MG63 (cell line): Measurements from ENCODE around the gene SNX5. TPM values are rescaled to one million over a fixed set of nuclear protein-coding genes. Genes with fewer than 3 reads are reported as not detected.

Experiments used
- DNase-seq: peaks from one replicate; pipeline ENCODE4 v3.0.0-alpha.2; 2020
- H3K27me3 ChIP-seq: fragments of 250-450 bp; sonication (Bioruptor Pico); 2 replicates; pipeline ENCODE4 v1.5.1; 2020; ENCODE audit warnings: mild to moderate bottlenecking, moderate library complexity
- H3K36me3 ChIP-seq: fragments of 250-450 bp; sonication (Bioruptor Pico); 2 replicates; pipeline ENCODE4 v1.5.1; 2020; ENCODE audit warnings: mild to moderate bottlenecking, moderate library complexity
- H3K4me3 ChIP-seq: fragments of 250-450 bp; sonication (Bioruptor Pico); 2 replicates; pipeline ENCODE4 v1.5.1; 2020; ENCODE audit warnings: mild to moderate bottlenecking, moderate library complexity
- H3K9me3 ChIP-seq: fragments of 250-450 bp; sonication (Bioruptor Pico); 2 replicates; pipeline ENCODE4 v1.5.1; 2020; ENCODE audit warnings: mild to moderate bottlenecking, moderate library complexity
- total RNA-seq: library from RNA; depleted of rRNA; stranded (reverse); fragments of >200 nt; shearing (Covaris generic); gene quantifications from 2 replicates; pipeline ENCODE4 v1.2.3, GENCODE V29; 2014; ENCODE audit warnings: low replicate concordance

Gene SNX5
- total RNA-seq, 1 experiment from 2014 or later, result 99.6 TPM

DNA sequence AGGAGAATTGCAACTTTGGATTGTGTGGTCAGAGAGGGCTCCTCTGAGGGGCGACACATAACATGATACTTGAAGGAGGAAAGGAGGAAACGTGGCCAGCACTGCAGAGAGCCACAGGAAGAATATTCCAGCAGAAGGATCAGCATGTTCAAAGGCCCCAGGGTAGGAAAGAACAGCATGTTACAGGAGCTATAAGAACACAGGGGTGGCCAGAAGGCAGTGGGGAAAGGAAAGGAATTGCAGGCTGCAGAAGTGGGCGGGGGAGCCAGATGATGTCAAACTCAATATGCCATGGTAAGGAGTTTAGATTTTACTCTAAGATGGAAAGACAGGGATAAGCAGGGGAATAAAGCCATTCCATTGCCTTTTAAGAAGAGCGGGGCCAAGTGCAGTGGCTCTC is 31.0 kb upstream of the SNX5 start:
- Histone ChIP-seq H3K27me3 (no peaks in the 10 kb centered on the region), H3K36me3 (no peaks in the 10 kb centered on the region), H3K9me3 (no peaks in the 10 kb centered on the region)

DNA sequence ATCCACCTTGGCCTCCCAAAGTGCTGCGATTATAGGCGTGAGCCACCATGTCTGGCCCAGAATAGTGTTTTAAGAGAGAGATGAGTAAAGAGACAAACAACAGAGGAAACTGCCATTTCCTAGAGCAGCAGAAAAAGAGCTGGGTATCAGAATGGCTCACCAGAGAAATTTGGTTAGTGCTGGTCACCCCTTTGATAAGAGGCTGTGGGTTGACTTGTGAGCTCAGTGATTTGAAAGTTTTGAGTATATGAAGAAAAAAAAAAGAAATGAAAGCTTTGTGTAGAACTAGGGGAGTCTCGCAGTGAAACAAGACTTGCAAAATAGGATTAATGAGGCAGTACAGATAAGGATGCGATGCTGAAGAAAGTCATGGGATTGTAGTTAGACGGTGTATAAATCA is 29.9 kb upstream of the SNX5 start:
- H3K9me3 ChIP-seq, result no peaks in the 10 kb centered on the region
- no peaks in the 10 kb centered on the region for H3K36me3 ChIP-seq
- DNase-seq, result no peak
- no peaks in the 10 kb centered on the region for H3K27me3 ChIP-seq
- no peak overlapping the region for H3K4me3 ChIP-seq

More for the DNA sequence above, 31.0 kb upstream of the SNX5 start:
- H3K4me3 ChIP-seq, result no peak overlapping the region
- no peak for DNase-seq

DNA sequence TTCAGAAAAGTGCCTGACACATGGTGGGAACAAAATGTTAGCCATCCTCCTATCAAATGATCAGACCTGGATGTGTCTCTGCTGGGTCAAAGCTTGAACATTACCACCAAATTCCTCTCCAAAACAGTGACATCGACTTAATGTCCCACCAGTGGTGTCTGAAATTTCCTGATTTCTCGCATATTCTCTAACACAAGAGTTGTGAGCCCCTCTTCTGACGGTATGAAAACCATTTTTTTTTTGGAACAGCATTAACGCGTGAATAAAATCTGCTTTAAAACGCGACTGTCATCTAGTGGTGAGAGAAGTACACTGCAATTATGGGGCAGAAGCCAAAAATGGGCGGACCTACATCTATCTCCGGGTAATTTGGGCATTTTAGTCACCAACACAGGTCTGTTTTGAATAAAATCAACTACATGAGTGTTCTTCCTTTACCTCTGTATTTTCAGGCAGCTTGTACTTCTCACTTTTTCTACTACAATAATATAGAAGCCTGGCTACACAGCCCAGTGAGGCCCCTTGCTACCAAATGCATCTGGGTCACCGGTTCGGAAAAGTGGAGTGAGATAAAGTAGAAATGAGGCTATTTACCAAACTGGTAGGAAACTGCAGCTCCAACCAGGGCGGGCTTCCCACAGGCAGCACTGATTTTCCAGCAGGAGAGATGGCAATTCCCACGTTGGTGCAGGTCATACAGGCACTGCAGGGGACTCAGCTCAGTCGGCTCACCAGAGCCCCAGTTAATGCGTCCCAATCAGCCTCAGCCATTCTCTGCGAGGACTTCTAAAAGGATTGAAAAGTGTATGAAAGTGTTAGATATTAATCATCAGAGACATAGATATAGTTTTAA is 27.6 kb upstream of the SNX5 start:
- no peak overlapping the region for H3K4me3 ChIP-seq
- no peaks in the 10 kb centered on the region for H3K36me3 ChIP-seq
- no peaks in the 10 kb centered on the region for H3K9me3 ChIP-seq
- no peaks in the 10 kb centered on the region for H3K27me3 ChIP-seq
- DNase-seq, result peak; percentile 9

DNA sequence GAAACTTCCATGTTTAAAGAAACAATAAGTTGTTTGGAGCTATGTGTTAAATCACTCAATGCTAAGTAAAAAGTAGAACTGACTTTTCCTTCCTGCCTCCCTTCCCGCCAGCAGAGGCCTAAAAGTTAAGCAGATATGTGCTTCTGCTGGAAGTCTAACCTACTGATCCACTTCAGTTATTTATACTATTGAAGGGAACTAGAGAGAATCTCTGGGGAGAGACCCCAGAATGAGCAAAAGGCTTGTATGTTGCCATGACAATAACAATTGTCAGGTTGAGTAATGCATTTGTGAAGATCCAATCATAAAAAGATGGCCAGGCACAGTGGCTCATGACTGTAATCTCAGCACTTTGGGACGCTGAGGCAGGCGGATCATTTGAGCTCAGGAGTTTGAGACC is 25.0 kb upstream of the SNX5 start:
- no peaks in the 10 kb centered on the region for H3K9me3 ChIP-seq
- peaks cover 3% of the 10 kb centered on the region; the same call in 1 of the 2 replicates for H3K36me3 ChIP-seq
- no peaks in the 10 kb centered on the region for H3K27me3 ChIP-seq
- DNase-seq, result no peak
- H3K4me3 ChIP-seq, result no peak overlapping the region

DNA sequence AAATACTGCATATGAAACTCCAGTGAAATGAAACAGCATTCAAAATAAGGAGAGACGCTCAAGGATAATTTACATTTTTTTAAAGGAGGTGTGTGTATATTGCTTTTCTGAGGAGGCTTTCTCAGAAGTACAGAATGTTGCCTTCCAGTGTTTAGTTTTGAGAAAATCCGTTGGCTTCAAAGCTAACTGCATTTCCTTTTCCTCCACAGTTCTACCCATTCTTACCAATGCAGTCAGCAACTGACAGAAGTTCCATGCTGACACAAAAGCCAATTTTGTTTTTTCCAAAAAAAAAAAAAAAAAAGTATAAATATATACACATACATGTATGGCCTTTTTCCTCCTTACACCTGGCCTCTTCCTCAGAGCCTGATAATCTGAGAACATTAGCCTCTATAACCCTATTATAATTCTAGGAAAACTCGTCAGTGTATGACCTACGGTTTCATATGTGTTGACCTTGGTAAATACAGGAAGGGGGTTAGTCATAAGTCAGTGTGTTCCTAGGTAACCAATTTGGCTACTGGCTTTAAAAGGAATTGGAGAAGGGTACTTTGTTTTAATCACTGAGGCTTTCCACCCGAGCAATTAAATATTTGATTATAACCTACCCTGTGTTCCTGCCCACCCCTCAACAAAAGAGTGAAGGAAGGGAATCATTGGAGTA is 24.4 kb upstream of the SNX5 start:
- H3K9me3 ChIP-seq, result no peaks in the 10 kb centered on the region
- no peak for DNase-seq
- H3K4me3 ChIP-seq, result no peak overlapping the region
- H3K27me3 ChIP-seq, result no peaks in the 10 kb centered on the region
- peaks cover 3% of the 10 kb centered on the region; the same call in 1 of the 2 replicates for H3K36me3 ChIP-seq

DNA sequence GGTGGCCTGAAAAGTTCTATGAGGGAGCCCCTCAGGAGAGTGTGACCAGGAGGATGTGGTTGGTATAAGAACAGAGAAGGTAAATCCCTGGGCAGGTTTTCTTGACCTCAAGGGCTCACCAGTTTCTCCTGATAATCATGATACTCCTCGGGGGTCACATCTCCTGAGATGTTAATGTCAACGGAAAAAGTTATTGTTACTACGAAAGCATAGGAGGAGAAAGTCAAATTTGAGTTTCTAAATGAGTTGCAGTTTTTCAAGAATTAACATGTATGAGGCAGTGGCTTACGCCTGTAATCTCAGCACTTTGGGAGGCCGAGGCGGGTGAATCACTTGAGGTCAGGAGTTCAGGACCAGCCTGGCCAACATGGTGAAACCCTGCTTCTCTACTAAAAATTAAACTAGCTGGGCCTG is 23.6 kb upstream of the SNX5 start:
- no peak for DNase-seq
- no peak overlapping the region for H3K4me3 ChIP-seq
- no peaks in the 10 kb centered on the region for H3K27me3 ChIP-seq
- H3K9me3 ChIP-seq, result no peaks in the 10 kb centered on the region
- H3K36me3 ChIP-seq, result peaks cover 3% of the 10 kb centered on the region; the same call in 1 of the 2 replicates

DNA sequence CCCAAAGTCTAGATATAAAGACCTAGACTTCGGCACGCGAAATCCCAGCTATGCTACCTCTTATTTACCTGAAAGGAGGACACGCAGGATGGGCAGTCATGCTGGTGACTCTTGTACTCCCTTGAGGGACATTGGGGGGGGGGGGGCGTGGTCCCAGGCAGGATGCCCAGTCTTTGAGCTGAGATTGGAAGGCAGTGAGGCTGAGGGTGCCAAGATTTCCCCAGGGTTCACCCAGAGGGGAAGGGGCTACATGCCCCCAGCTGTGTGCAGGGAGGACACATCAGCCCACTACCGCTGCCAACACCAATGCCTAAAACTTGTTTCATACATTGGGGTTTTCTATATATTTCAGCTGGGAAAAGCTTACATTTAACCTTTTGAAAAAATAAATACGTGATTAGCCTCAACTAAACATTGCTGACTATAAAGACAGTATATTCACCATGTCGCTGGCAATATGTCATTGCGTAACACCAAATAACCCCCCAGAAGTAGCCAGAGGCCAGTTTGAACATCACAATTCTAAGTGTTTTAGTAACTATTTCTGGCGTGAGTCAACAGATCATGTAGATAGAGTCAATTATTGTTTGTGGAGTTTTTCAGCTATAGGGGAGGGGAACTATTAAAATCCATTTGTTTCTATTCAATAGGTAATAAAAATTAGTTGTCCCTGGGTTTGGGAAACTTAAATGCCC is 21.8 kb upstream of the SNX5 start:
- Histone ChIP-seq H3K9me3 (no peaks in the 10 kb centered on the region), H3K27me3 (no peaks in the 10 kb centered on the region), H3K36me3 (peaks cover 3% of the 10 kb centered on the region; the same call in 1 of the 2 replicates), H3K4me3 (no peak overlapping the region)
- no peak for DNase-seq

DNA sequence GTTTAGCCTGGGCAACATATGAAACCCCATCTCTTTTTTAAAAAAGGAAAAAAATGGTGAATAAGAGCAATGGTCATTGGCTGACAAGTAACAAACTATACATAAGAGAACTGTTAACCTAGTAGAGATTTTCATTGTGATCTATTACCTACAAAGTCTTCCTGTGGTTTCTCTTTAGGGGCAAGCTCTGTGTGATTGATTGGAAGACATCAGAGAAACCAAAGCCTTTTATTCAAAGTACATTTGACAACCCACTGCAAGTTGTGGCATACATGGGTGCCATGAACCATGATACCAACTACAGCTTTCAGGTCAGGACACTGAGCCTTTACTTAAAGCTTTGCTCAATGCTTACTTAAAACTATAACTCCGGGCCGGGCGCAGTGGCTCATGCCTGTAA is 19.4 kb upstream of the SNX5 start:
- H3K36me3 ChIP-seq, result peaks cover 3% of the 10 kb centered on the region
- H3K4me3 ChIP-seq, result no peak overlapping the region
- no peaks in the 10 kb centered on the region for H3K27me3 ChIP-seq
- DNase-seq, result no peak
- H3K9me3 ChIP-seq, result no peaks in the 10 kb centered on the region

DNA sequence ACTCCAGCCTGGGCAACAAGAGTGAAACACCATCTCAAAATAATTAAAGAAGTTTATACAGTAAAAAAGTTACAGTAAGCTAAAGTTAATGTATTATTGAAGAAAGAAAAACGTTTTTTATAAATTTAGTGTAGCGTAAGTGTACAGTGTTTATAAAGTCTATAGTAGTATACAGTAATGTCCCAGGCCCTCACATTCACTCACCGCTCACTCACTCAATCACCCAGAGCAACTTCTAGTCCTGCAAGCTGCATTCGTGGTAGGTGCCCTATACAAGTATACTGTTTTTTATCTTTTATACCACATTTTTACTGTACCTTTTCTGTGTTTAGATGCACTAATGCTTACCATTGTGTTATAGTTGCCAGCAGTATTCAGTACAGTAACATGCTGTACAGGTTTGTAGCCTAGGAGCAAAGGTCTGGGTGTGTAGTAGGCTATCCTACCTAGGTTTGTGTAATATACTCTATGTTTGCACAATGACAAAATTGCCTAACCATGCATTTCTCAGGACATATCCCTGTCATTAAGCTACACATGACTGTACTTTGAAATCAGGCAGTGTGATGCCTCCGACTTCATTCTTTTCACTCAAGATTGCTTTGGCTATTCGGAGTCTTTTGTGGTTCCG is 16.9 kb upstream of the SNX5 start:
- H3K36me3 ChIP-seq, result peaks cover under 1% of the 10 kb centered on the region
- H3K9me3 ChIP-seq, result no peaks in the 10 kb centered on the region
- no peak overlapping the region for H3K4me3 ChIP-seq
- H3K27me3 ChIP-seq, result no peaks in the 10 kb centered on the region
- DNase-seq, result no peak

DNA sequence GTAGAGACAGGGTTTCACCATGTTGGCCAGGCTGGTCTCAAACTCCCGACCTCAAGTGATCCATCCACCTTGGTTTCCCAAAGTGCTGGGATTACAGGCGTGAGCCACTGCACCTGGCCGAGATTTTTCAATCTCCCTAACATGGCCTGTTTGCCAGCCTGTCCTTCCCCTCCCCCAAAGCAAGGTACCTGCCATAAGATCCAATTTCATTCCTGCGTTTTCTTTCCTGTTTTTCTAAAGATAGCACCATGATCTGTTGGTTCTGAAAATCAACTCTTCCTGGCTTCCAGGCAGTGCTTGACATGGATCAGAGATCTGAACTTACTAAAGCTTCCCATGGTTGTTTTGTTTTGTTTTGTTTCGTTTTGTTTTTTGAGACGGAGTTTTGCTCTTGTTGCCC is 7.7 kb upstream of the SNX5 start:
- Histone ChIP-seq H3K4me3 (no peak overlapping the region), H3K9me3 (no peaks in the 10 kb centered on the region), H3K27me3 (no peaks in the 10 kb centered on the region), H3K36me3 (peaks cover 11% of the 10 kb centered on the region)
- no peak for DNase-seq

DNA sequence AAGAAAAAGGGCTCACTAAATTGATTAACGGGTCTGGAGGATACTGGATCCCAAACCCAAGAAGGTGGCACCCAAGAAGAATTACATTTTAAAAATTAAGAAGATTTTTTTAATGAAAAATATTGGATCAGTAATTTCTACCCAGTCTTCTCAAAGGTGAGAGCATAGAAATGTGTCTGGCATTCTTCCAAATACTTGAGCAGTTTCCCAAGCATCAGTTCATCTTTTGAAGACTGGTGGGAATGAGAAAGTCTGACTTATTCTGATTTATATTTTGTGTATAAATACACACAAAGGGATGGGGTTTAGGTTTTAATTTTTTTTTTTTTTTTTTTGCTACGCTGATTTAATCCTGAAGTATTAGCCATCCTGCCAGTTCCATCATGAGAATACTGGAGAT is 3.5 kb upstream of the SNX5 start:
- peaks cover 31% of the 10 kb centered on the region for H3K36me3 ChIP-seq
- DNase-seq, result no peak
- H3K27me3 ChIP-seq, result no peaks in the 10 kb centered on the region
- H3K9me3 ChIP-seq, result no peaks in the 10 kb centered on the region
- peak overlapping the region; percentile 96 for H3K4me3 ChIP-seq

DNA sequence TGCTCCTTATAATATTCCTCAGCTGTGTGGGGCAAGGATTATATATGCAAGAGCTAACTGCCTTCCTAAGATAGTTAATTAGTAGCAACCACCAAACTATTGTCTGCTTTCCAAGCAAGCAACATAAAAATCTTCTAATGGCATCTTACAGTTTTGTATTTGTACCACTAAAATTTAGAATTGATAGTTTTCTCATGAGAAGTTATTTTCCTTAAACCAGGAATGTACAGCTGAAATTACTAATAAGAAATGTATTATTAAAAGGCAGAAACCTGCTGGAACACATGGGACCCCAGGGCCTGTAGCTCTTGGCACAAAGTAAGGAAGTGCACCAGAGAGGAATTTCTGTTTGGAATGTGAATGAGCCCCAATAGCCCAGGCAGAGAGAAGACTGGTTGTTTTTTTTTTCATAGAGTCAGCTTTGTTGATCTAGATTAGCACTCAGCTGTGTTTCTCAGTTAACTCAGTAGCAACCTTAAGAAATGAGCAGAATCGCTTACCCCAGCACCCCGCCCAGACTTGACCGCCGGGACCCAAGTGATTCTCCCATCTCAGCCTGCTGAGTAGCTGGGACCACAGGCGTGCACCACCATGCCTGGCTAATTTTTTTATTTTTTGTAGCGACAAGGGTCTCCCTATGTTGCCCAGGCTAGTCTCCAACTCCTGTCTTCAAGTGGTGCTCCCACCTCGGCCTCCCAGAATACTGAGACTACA is 2.9 kb upstream of the SNX5 start:
- no peaks in the 10 kb centered on the region for H3K27me3 ChIP-seq
- peak overlapping the region; percentile 96 for H3K4me3 ChIP-seq
- peaks cover 37% of the 10 kb centered on the region for H3K36me3 ChIP-seq
- DNase-seq, result peak; percentile 17
- no peaks in the 10 kb centered on the region for H3K9me3 ChIP-seq

DNA sequence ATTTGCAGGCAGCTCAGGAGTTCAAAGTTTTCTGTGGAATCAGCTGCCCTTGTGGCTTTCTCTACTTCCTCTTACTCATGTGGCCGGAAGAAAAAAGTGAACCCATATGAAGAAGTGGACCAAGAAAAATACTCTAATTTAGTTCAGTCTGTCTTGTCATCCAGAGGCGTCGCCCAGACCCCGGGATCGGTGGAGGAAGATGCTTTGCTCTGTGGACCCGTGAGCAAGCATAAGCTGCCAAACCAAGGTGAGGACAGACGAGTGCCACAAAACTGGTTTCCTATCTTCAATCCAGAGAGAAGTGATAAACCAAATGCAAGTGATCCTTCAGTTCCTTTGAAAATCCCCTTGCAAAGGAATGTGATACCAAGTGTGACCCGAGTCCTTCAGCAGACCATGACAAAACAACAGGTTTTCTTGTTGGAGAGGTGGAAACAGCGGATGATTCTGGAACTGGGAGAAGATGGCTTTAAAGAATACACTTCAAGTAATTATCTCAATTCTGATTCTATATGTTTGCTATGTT is 1.4 kb upstream of the SNX5 start:
- Histone ChIP-seq H3K4me3 (peak overlapping the region; percentile 96), H3K36me3 (peaks cover 40% of the 10 kb centered on the region), H3K9me3 (no peaks in the 10 kb centered on the region), H3K27me3 (no peaks in the 10 kb centered on the region)
- DNase-seq, result peak; percentile 19

DNA sequence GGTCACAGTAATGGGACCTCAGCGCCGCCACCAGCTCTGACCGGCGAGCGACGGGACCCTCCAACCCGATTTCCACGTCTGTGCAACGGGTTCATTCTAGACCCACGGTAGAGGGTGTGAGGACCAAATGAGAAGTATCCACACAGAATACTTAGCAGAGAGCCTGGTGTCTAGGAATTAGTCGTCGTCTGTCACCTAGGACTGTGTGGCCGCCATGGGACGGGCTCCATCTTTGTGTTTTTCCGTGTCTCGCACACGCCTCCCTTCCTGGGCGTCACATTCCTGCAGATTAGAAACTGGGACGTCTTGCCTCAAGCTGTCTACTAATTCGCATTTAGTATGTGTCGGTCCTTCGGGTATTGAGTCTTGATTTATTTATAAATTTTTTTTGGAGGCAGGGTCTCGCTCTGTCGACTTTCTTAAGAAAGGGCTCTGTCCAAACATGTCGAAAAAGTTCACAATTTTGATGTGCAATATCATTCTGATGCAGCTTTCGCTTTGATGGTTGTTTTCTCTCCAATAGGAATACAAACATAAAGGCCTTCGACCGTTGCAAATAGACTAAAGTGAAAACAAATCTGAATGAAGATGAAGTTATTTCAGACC is 787 bp upstream of the SNX5 start:
- peak; percentile 5 for DNase-seq
- peaks cover 46% of the 10 kb centered on the region for H3K36me3 ChIP-seq
- H3K27me3 ChIP-seq, result no peaks in the 10 kb centered on the region
- H3K9me3 ChIP-seq, result no peaks in the 10 kb centered on the region
- H3K4me3 ChIP-seq, result peak overlapping the region; percentile 96

DNA sequence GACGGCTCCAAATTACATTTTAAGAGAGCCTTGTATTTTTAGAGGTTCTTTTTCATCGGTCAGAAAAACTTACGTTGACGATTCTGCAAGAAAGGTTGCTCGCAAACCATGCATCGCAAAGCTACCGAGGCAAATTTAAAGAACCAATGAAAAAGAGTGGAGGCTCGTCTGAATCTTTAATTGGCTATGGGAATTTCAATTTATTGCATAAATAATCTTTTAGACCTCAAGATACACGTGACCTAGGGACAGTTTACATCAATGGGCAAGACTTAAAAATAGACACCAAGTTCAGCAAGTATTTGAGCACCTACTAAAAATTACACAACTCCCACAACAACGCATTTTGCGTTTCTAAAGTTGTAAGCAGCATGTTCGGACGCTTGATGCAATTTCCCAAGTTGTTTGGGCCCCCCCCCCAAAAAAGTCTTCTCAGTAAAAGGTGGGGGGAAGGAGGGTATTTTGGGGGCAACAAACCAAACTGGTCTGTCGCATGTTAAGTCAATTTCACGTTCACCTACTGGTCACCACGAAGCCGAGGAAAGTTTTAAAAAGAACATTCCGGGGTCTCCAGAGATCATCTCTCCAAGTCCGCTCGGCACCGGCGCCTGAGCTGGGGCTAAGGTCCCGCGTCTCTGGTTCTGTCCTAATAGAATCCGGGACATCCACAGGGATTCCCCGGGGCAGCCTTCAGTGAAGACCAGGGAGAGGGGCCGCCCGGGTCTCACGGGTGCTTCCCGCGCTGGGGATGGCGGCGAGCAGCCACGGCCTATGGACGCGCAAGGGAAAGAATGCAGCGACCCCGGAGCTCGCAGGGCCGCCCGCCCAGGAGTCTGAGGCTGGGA is 851 bp downstream of the SNX5 start:
- peaks cover 58% of the 10 kb centered on the region for H3K36me3 ChIP-seq
- H3K27me3 ChIP-seq, result no peaks in the 10 kb centered on the region
- H3K9me3 ChIP-seq, result no peaks in the 10 kb centered on the region
- DNase-seq, result peak; percentile 6
- peak overlapping the region; percentile 96 for H3K4me3 ChIP-seq
